RWPE2 (cell line): ENCODE measurements around the gene SVEP1.

Source experiments
- ATAC-seq: fragments of 200-7000 bp; cut with Tn5 transposase; 3 replicates; pipeline ENCODE4 v1.9.1; 2021; ENCODE audit warnings: low read depth
- DNase-seq: peaks from one replicate; pipeline ENCODE4 v3.0.0-alpha.2; 2020; ENCODE audit warnings: low spot score
- H3K27ac ChIP-seq: fragments of 450-650 bp; 2 replicates; pipeline ENCODE4 v1.5.1; 2017; ENCODE audit warnings: mild to moderate bottlenecking; ENCODE audit not compliant: poor library complexity, severe bottlenecking
- H3K27me3 ChIP-seq: fragments of 250-450 bp; sonication (Bioruptor Pico); 2 replicates; pipeline ENCODE4 v1.5.1; 2021; ENCODE audit warnings: mild to moderate bottlenecking, moderate library complexity; ENCODE audit not compliant: insufficient read depth, poor library complexity, severe bottlenecking
- H3K36me3 ChIP-seq: fragments of 250-450 bp; sonication (Bioruptor Pico); 2 replicates; pipeline ENCODE4 v1.5.1; 2020; ENCODE audit warnings: low read depth, mild to moderate bottlenecking, moderate library complexity
- H3K4me1 ChIP-seq: fragments of 250-450 bp; sonication (Bioruptor Pico); 2 replicates; pipeline ENCODE4 v1.5.1; 2021; ENCODE audit warnings: mild to moderate bottlenecking, moderate library complexity; ENCODE audit not compliant: insufficient read depth, poor library complexity, severe bottlenecking
- H3K4me3 ChIP-seq: fragments of 250-450 bp; sonication (Bioruptor Pico); 2 replicates; pipeline ENCODE4 v1.5.1; 2021; ENCODE audit warnings: mild to moderate bottlenecking, moderate library complexity; ENCODE audit not compliant: severe bottlenecking
- H3K9me3 ChIP-seq: fragments of 250-450 bp; sonication (Bioruptor Pico); 2 replicates; pipeline ENCODE4 v1.5.1; 2021; ENCODE audit warnings: mild to moderate bottlenecking, moderate library complexity; ENCODE audit not compliant: severe bottlenecking
- TF ChIP-seq, protein P1 (sequence below): fragments of 450-650 bp; IDR thresholded peaks from one replicate; pipeline ENCODE4 v1.5.1; 2017; ENCODE audit warnings: mild to moderate bottlenecking, moderate library complexity; ENCODE audit not compliant: poor library complexity, severe bottlenecking

SVEP1 gene

DNA sequence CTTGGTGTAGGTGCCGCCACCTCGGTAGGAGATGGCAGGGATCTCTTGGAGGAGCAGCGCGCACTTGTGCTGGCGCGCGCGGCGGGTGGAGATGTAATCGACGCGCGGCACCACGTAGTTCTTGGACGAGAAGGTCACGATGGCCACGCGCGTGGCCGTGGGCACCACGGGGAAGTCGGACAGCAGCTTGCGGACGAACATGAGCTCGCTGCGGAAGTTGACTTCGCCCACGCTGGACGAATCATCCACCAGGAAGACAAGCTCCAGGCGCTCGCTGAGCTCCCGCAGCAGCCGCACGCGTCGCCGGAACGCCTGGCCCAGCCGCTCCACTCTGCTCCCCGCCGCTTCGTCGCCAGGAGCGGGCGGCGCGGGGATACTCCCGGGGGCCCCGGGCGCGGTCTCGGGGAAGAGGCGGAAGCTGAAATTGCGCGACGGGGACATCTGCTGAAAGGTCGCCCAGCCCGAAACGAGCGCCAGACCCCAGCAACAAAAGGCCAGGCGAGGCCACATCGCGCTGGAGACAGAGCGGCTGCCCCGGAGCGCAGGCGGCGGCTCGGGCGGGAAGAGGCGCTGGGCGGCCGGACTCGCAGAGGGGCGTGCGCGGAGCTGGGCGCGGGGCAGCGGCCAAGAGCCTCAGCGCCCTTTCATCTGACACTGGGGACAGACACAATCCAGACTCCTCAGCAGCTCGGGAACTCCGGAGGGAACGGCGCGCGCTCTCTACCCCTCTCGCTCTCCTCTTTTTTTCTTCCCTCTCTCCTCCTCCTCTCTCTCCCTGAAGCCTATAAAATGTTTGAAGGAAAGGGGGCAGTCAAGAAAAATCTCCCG is at the start of gene SVEP1:
Gene SVEP1 (minus strand): TSS at position 708 of the 828 bp plus-strand sequence. CDS start 198 bp downstream, at position 510.
- ATAC-seq (peak; percentile 41), DNase-seq (peak; percentile 51)
- no peaks in the 10 kb centered on the region for H3K27me3 ChIP-seq
- no peaks in the 10 kb centered on the region for H3K36me3 ChIP-seq
- H3K4me3 ChIP-seq: peak within 1 kb of the TSS; percentile 50
- H3K9me3 ChIP-seq: no peaks in the 10 kb centered on the region
- peaks cover 35% of the 10 kb centered on the region for H3K4me1 ChIP-seq
- TF ChIP-seq, protein P1, sequence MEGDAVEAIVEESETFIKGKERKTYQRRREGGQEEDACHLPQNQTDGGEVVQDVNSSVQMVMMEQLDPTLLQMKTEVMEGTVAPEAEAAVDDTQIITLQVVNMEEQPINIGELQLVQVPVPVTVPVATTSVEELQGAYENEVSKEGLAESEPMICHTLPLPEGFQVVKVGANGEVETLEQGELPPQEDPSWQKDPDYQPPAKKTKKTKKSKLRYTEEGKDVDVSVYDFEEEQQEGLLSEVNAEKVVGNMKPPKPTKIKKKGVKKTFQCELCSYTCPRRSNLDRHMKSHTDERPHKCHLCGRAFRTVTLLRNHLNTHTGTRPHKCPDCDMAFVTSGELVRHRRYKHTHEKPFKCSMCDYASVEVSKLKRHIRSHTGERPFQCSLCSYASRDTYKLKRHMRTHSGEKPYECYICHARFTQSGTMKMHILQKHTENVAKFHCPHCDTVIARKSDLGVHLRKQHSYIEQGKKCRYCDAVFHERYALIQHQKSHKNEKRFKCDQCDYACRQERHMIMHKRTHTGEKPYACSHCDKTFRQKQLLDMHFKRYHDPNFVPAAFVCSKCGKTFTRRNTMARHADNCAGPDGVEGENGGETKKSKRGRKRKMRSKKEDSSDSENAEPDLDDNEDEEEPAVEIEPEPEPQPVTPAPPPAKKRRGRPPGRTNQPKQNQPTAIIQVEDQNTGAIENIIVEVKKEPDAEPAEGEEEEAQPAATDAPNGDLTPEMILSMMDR: no peak
- H3K27ac ChIP-seq: peak within 1 kb of the TSS; percentile 65

DNA sequence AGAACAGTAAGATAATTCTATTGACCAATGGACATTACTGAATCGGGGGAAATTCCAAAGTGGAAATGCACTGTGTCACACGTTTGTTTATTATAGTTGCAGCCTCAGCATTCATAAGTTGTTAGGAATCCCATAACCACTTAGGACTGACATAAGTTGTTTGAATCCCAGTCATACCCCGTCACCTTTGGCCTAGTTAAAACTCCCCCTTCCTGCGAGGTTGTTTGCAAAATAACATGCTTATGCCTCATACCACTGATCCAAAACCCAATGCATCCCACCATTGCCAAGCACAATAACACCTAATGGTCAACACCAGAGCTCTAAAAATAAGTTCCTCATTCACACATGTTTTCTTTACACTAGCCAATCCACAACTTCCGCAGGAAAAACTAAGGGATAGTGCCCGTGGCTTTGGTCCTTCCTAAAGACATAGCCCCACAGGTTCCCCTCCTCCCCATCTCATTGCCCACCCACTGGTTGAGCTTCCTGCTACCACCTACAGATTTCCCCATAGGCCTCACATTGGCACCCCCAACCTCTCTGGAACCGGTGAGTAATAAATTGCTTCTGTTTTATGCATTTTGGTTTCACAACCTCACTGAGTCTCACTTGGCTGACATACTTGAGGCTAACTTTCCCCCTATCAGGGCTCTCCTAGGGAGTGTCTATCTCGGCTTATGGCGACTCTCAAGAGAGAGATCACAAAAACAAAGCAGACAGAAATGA is 46.7 kb upstream of the SVEP1 start:
- Histone ChIP-seq H3K9me3 (no peaks in the 10 kb centered on the region), H3K4me3 (no peak overlapping the region), H3K27ac (no peak overlapping the region), H3K4me1 (no peaks in the 10 kb centered on the region), H3K27me3 (no peaks in the 10 kb centered on the region), H3K36me3 (no peaks in the 10 kb centered on the region)
- DNase-seq (no peak), ATAC-seq (peak; percentile 25; the same call in 1 of the 3 replicates)
- TF ChIP-seq, protein P1: no peak

DNA sequence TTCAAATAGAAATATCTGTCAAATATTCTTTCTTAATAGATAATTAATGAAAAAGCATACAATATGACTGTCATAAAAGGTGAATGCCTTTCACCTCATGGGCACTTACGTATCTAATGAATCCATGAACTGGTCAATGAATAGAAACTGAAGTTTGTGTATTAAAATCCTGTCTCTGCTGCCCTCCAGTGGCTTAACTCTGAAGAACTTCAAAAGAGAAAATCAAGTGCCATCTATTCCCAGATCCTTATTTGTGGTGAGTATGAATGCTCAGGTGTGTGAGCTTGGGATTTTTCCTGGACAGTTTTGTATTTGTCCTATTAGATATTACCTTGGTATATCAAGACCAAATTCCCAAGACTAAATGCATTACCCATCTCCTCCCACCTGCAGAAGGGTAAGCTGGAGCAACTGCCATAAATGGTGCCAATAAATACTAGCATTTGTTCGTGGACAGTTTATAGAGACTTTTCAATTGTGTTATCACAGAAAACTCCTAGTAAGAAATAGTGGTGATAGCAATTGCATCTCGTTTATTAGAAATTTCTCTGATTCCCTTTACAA is 44.0 kb upstream of the SVEP1 start:
- ATAC-seq: no peak; the same call in 2 of the 3 replicates
- TF ChIP-seq, protein P1: peak; percentile 89
- DNase-seq: no peak

DNA sequence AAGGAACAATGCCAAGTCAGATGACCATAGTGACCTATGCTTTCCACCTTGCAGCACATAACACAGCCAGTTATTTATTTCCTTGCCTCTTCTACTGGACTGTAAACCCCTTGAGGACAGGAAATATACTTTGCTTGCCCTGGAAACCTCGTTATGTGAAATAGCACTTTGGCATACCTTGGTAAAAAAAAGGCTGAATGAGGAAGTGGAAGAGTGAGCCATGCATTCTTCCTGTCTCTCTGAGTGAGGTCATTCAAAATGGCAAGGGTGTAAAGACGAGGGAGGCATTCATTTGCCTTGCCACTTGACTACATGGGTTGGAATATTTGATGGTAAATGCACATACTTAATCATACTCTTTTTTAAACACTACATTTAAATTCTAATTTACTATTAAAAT is 42.8 kb upstream of the SVEP1 start:
- Histone ChIP-seq H3K4me3 (no peak overlapping the region), H3K4me1 (no peaks in the 10 kb centered on the region), H3K36me3 (no peaks in the 10 kb centered on the region), H3K27ac (no peak overlapping the region), H3K27me3 (no peaks in the 10 kb centered on the region), H3K9me3 (no peaks in the 10 kb centered on the region)
- DNase-seq (no peak), ATAC-seq (no peak)
- TF ChIP-seq, protein P1: no peak

More for the DNA sequence above, 44.0 kb upstream of the SVEP1 start:
- Histone ChIP-seq H3K27ac (no peak overlapping the region), H3K4me3 (no peak overlapping the region), H3K27me3 (no peaks in the 10 kb centered on the region), H3K4me1 (no peaks in the 10 kb centered on the region), H3K9me3 (no peaks in the 10 kb centered on the region), H3K36me3 (no peaks in the 10 kb centered on the region)
